Trophoblast cell (in vitro differentiated cells and primary cell): ENCODE measurements around the gene ZDHHC21.
"Not testable (repeated sequence)": the region's sequence is repeated elsewhere in the genome, so short reads cannot be mapped to it uniquely, and the experiment has no call there.

ENCODE experiments used
- DNase-seq, 2 donors: peaks; one replicate each; pipeline ENCODE4 v3.0.0-alpha.2; 2016
- H2AFZ ChIP-seq: 2 replicates; pipeline ENCODE4 v1.6.1; 2013; ENCODE audit warnings: low read length, moderate library complexity, mild to moderate bottlenecking; ENCODE audit not compliant: insufficient read depth, poor library complexity
- H2AK5ac ChIP-seq: 2 replicates; pipeline ENCODE4 v1.6.1; 2013; ENCODE audit warnings: mild to moderate bottlenecking, low read length
- H2BK120ac ChIP-seq: 2 replicates; pipeline ENCODE4 v1.6.1; 2013; ENCODE audit warnings: low read length, mild to moderate bottlenecking, moderate library complexity; ENCODE audit not compliant: insufficient read depth, poor library complexity
- H2BK12ac ChIP-seq: 2 replicates; pipeline ENCODE4 v1.6.1; 2013; ENCODE audit warnings: mild to moderate bottlenecking, low read length, moderate library complexity
- H2BK5ac ChIP-seq: 2 replicates; pipeline ENCODE4 v1.6.1; 2013; ENCODE audit warnings: low read length, low read depth, moderate library complexity, mild to moderate bottlenecking; ENCODE audit not compliant: poor library complexity
- H3K14ac ChIP-seq: 2 replicates; pipeline ENCODE4 v1.6.1; 2013; ENCODE audit warnings: mild to moderate bottlenecking, low read length
- H3K18ac ChIP-seq: 2 replicates; pipeline ENCODE4 v1.6.1; 2013; ENCODE audit warnings: mild to moderate bottlenecking, low read length
- H3K23ac ChIP-seq: 2 replicates; pipeline ENCODE4 v1.6.1; 2013; ENCODE audit warnings: low read length
- H3K27ac ChIP-seq: 2 replicates; pipeline ENCODE4 v1.5.1; 2013; ENCODE audit warnings: low read depth, mild to moderate bottlenecking, inconsistent platforms, low read length, moderate library complexity
- H3K27me3 ChIP-seq: 2 replicates; pipeline ENCODE4 v1.6.1; 2013; ENCODE audit warnings: inconsistent platforms, mild to moderate bottlenecking, low read length, moderate library complexity; ENCODE audit not compliant: insufficient read depth
- H3K36me3 ChIP-seq, 2 experiments: 1 replicate in 1 of 2; 2 replicates in 1 of 2; pipeline ENCODE4 v1.6.1; 2013; ENCODE audit warnings: low read length in 2 of 2, mild to moderate bottlenecking in 2 of 2, moderate library complexity in 1 of 2; ENCODE audit not compliant: insufficient read depth in 2 of 2, control insufficient read depth in 1 of 2
- H3K4ac ChIP-seq: 2 replicates; pipeline ENCODE4 v1.6.1; 2013; ENCODE audit warnings: low read depth, mild to moderate bottlenecking, low read length, moderate library complexity
- H3K4me1 ChIP-seq, 2 experiments: 1 replicate in 1 of 2; 2 replicates in 1 of 2; pipeline ENCODE4 v1.6.1; 2013; ENCODE audit warnings: low read length in 2 of 2, mild to moderate bottlenecking in 2 of 2, moderate library complexity in 1 of 2; ENCODE audit not compliant: insufficient read depth in 2 of 2, control insufficient read depth in 1 of 2
- H3K4me2 ChIP-seq: 2 replicates; pipeline ENCODE4 v1.6.1; 2013; ENCODE audit warnings: inconsistent platforms, mild to moderate bottlenecking, low read length, moderate library complexity
- H3K4me3 ChIP-seq: 2 replicates; pipeline ENCODE4 v1.5.1; 2013; ENCODE audit warnings: mild to moderate bottlenecking, low read depth, low read length, inconsistent platforms
- H3K79me1 ChIP-seq: one replicate; pipeline ENCODE4 v1.6.1; 2013; ENCODE audit warnings: low read length
- H3K79me2 ChIP-seq: 2 replicates; pipeline ENCODE4 v1.6.1; 2013; ENCODE audit warnings: low read length, mild to moderate bottlenecking; ENCODE audit not compliant: control insufficient read depth, insufficient read depth, poor library complexity
- H3K9ac ChIP-seq: 2 replicates; pipeline ENCODE4 v1.6.1; 2013; ENCODE audit warnings: mild to moderate bottlenecking, low read length
- H3K9me3 ChIP-seq: 2 replicates; pipeline ENCODE4 v1.6.1; 2013; ENCODE audit warnings: low read depth, mild to moderate bottlenecking, control low read depth, inconsistent platforms, low read length; ENCODE audit not compliant: insufficient read depth
- H4K12ac ChIP-seq: 2 replicates; pipeline ENCODE4 v1.6.1; 2013; ENCODE audit warnings: low read depth, mild to moderate bottlenecking, low read length, moderate library complexity
- H4K8ac ChIP-seq: 2 replicates; pipeline ENCODE4 v1.6.1; 2013; ENCODE audit warnings: low read depth, mild to moderate bottlenecking, low read length, moderate library complexity
- H4K91ac ChIP-seq: one replicate; pipeline ENCODE4 v1.6.1; 2013; ENCODE audit warnings: low read depth, mild to moderate bottlenecking, low read length, moderate library complexity
- WGBS: extraction: QIAGEN DNeasy Blood & Tissue Kit; methylation state at CpG from one replicate; pipeline ENCODE4 v1.1.7; 2013; ENCODE audit warnings: missing lambda C conversion rate; ENCODE audit not compliant: insufficient read length, insufficient coverage; ENCODE audit errors: extremely low coverage; 5-methylcytosine and 5-hydroxymethylcytosine counted together

Gene ZDHHC21

GRCh38 chr9:14690948-14691730 lies 2.1 kb downstream of the ZDHHC21 start:
- Histone ChIP-seq H3K4ac (no peak overlapping the region), H2BK5ac (no peak overlapping the region), H3K14ac (no peak overlapping the region), H2BK12ac (no peak overlapping the region), H3K36me3 (peaks cover 5 to 6% of the 10 kb centered on the region in 2 experiments), H4K12ac (no peak overlapping the region), H4K91ac (no peak overlapping the region), H3K9ac (no peak overlapping the region), H3K18ac (no peak overlapping the region), H4K8ac (no peak overlapping the region), H3K23ac (no peak overlapping the region), H3K4me1 (peaks cover 0 to 3% of the 10 kb centered on the region in 2 experiments), H3K4me2 (no peak overlapping the region), H2BK120ac (no peak overlapping the region), H3K79me1 (peaks cover 7% of the 10 kb centered on the region), H3K9me3 (no peaks in the 10 kb centered on the region), H2AFZ (no peak overlapping the region), H3K4me3 (no peak overlapping the region), H3K27ac (no peak overlapping the region), H2AK5ac (no peak overlapping the region), H3K27me3 (no peaks in the 10 kb centered on the region), H3K79me2 (peaks cover 4% of the 10 kb centered on the region)
- no peak for DNase-seq
- WGBS: no CpG with 5 or more reads among the region's 7 CpGs

- no peak overlapping the region for H2AFZ ChIP-seq
- no peak overlapping the region for H3K4ac ChIP-seq
- no peaks in the 10 kb centered on the region for H3K27me3 ChIP-seq
- no peaks in the 10 kb centered on the region for H3K4me1 ChIP-seq
- no peak overlapping the region for H3K23ac ChIP-seq
- no peak overlapping the region for H2BK12ac ChIP-seq
- WGBS: no CpG with 5 or more reads among the region's 12 CpGs
- H3K4me3 ChIP-seq: no peak overlapping the region
- no peak overlapping the region for H4K12ac ChIP-seq
- no peak overlapping the region for H4K8ac ChIP-seq
- H3K79me1 ChIP-seq: no peaks in the 10 kb centered on the region
- H3K9ac ChIP-seq: no peak overlapping the region
- no peak overlapping the region for H3K14ac ChIP-seq
- H2BK120ac ChIP-seq: no peak overlapping the region
- H3K36me3 ChIP-seq: peaks cover 5 to 6% of the 10 kb centered on the region in 2 experiments
- no peak overlapping the region for H2AK5ac ChIP-seq
- no peaks in the 10 kb centered on the region for H3K9me3 ChIP-seq
- no peak overlapping the region for H3K27ac ChIP-seq
- H3K18ac ChIP-seq: no peak overlapping the region
- no peak overlapping the region for H4K91ac ChIP-seq
- no peak for DNase-seq
- no peaks in the 10 kb centered on the region for H3K79me2 ChIP-seq
- H3K4me2 ChIP-seq: no peak overlapping the region
- H2BK5ac ChIP-seq: no peak overlapping the region
Observed at GRCh38 chr9:14687042-14687719, 6.1 kb downstream of the ZDHHC21 start.

GRCh38 chr9:14686168-14686567 lies 7.1 kb downstream of the ZDHHC21 start:
- Histone ChIP-seq H3K18ac (no peak overlapping the region), H2BK12ac (no peak overlapping the region), H4K12ac (no peak overlapping the region), H3K4me1 (no peaks in the 10 kb centered on the region), H2AK5ac (no peak overlapping the region), H3K4me2 (no peak overlapping the region), H3K36me3 (peaks cover 5 to 8% of the 10 kb centered on the region in 2 experiments), H3K9me3 (no peaks in the 10 kb centered on the region), H2AFZ (no peak overlapping the region), H3K79me2 (no peaks in the 10 kb centered on the region), H4K91ac (no peak overlapping the region), H3K4me3 (no peak overlapping the region), H3K27ac (no peak overlapping the region), H3K79me1 (no peaks in the 10 kb centered on the region), H3K23ac (no peak overlapping the region), H2BK5ac (no peak overlapping the region), H4K8ac (no peak overlapping the region), H3K4ac (no peak overlapping the region), H2BK120ac (no peak overlapping the region), H3K9ac (no peak overlapping the region), H3K14ac (no peak overlapping the region), H3K27me3 (no peaks in the 10 kb centered on the region)
- no peak for DNase-seq

GRCh38 chr9:14682616-14683015 lies 10.6 kb downstream of the ZDHHC21 start:
- not testable (repeated sequence) for H3K4me2 ChIP-seq, H3K14ac ChIP-seq, H3K36me3 ChIP-seq, H3K9ac ChIP-seq, H2AK5ac ChIP-seq, H3K4me3 ChIP-seq, H4K8ac ChIP-seq, H3K27me3 ChIP-seq, H3K4ac ChIP-seq, H3K23ac ChIP-seq, H2BK12ac ChIP-seq, H3K18ac ChIP-seq, H2BK5ac ChIP-seq, H3K27ac ChIP-seq, H3K79me1 ChIP-seq, H4K91ac ChIP-seq, DNase-seq, H3K79me2 ChIP-seq, H2AFZ ChIP-seq, H3K4me1 ChIP-seq, H3K9me3 ChIP-seq, H4K12ac ChIP-seq, H2BK120ac ChIP-seq
- WGBS: no CpG with 5 or more reads among the region's 4 CpGs
